GM06990 (cell line): ENCODE data around the gene SEMA3C.

Experiments used
- DNase-seq: peaks from one replicate; pipeline ENCODE4 v3.0.0-alpha.2; 2011; ENCODE audit not compliant: insufficient read length; ENCODE audit errors: extremely low read depth
- H3K27me3 ChIP-seq: replicated peaks from 2 replicates; pipeline ENCODE4 v1.6.0; 2011; ENCODE audit warnings: low read length; ENCODE audit not compliant: control insufficient read depth, insufficient read depth
- H3K36me3 ChIP-seq: 2 replicates; pipeline ENCODE4 v1.5.1; 2011; ENCODE audit warnings: low read length; ENCODE audit not compliant: control insufficient read depth, insufficient read depth
- H3K4me3 ChIP-seq: replicated peaks from 2 replicates; pipeline ENCODE4 v1.5.1; 2011; ENCODE audit warnings: low read depth, mild to moderate bottlenecking, control low read depth, low read length
- CTCF ChIP-seq: IDR thresholded peaks from 2 replicates; pipeline ENCODE4 v1.5.1; 2011; ENCODE audit warnings: low read length, control low read depth, mild to moderate bottlenecking, inconsistent platforms; ENCODE audit not compliant: insufficient read depth, poor library complexity, severe bottlenecking

The SEMA3C gene

GRCh38 chr7:80794631-80795573, 123.9 kb downstream of the SEMA3C start:
- no peak for DNase-seq
- no peaks in the 10 kb centered on the region for H3K36me3 ChIP-seq
- H3K27me3 ChIP-seq: no peaks in the 10 kb centered on the region
- no peak for TF ChIP-seq CTCF
- H3K4me3 ChIP-seq: no peak overlapping the region

- no peak for DNase-seq
- TF ChIP-seq CTCF: no peak
- Histone ChIP-seq H3K4me3 (no peak overlapping the region), H3K36me3 (no peaks in the 10 kb centered on the region), H3K27me3 (no peaks in the 10 kb centered on the region)
Measured at GRCh38 chr7:80791509-80791929, 127.3 kb downstream of the SEMA3C start.

GRCh38 chr7:80790877-80791276, 128.0 kb downstream of the SEMA3C start:
- no peak for DNase-seq
- Histone ChIP-seq H3K4me3 (no peak overlapping the region), H3K36me3 (no peaks in the 10 kb centered on the region), H3K27me3 (no peaks in the 10 kb centered on the region)
- TF ChIP-seq CTCF: no peak

- no peak for TF ChIP-seq CTCF
- no peak for DNase-seq
- H3K36me3 ChIP-seq: no peaks in the 10 kb centered on the region
- H3K4me3 ChIP-seq: no peak overlapping the region
- H3K27me3 ChIP-seq: no peaks in the 10 kb centered on the region
Measured at GRCh38 chr7:80787721-80788120, 131.1 kb downstream of the SEMA3C start.

GRCh38 chr7:80785961-80786536, 132.8 kb downstream of the SEMA3C start:
- Histone ChIP-seq H3K36me3 (no peaks in the 10 kb centered on the region), H3K4me3 (no peak overlapping the region), H3K27me3 (no peaks in the 10 kb centered on the region)
- DNase-seq: no peak
- no peak for TF ChIP-seq CTCF
